Stomach (tissue), 9 donors: ENCODE measurements around the gene IMPDH2. TPM values are rescaled to one million over a fixed set of nuclear protein-coding genes. Genes with fewer than 3 reads are reported as not detected.

Source experiments
- DNase-seq, 2 donors: peaks; one replicate each; pipeline versions ENCODE4 v3.0.0 to v3.0.0-alpha.2; 2013 to 2019
- H3K27ac ChIP-seq, 5 donors: fragments of 200-600 bp in 4 of 5; sonication (generic) in 4 of 5; one replicate each; pipeline ENCODE4 v1.5.1; 2013 to 2019; ENCODE audit warnings: mild to moderate bottlenecking in 1 of 5, moderate library complexity in 1 of 5
- H3K27me3 ChIP-seq, 3 donors: fragments of 200-600 bp; sonication (generic); one replicate each; pipeline ENCODE4 v1.5.1; 2017 to 2019; ENCODE audit warnings: mixed run types in 1 of 3
- H3K36me3 ChIP-seq, 4 donors: fragments of 200-600 bp; sonication (generic); 1 replicate in 3 of 4; 2 replicates in 1 of 4; pipeline ENCODE4 v1.5.1; 2016 to 2019
- H3K4me1 ChIP-seq, 4 donors: fragments of 200-600 bp; sonication (generic); one replicate each; pipeline ENCODE4 v1.5.1; 2016 to 2019
- H3K4me3 ChIP-seq, 4 donors: fragments of 200-600 bp; sonication (generic) in 3 of 4; one replicate each; pipeline ENCODE4 v1.5.1; 2016 to 2019; ENCODE audit warnings: mild to moderate bottlenecking in 1 of 4
- H3K9me3 ChIP-seq, 4 donors: fragments of 200-600 bp; sonication (generic); one replicate each; pipeline ENCODE4 v1.5.1; 2016 to 2019
- CTCF ChIP-seq, 7 experiments: fragments of 450-650 bp in 4 of 7; fragments of 200-600 bp in 3 of 7; sonication (generic) in 3 of 7; IDR thresholded peaks; one replicate each; pipeline ENCODE4 v1.5.1; 2016 to 2019; ENCODE audit warnings: antibody characterized with exemption in 7 of 7, control low read depth in 2 of 7, mild to moderate bottlenecking in 1 of 7
- EP300 ChIP-seq: sonication (generic); formaldehyde crosslinking; IDR thresholded peaks from one replicate; pipeline ENCODE4 v1.6.1; 2017; ENCODE audit warnings: antibody characterized with exemption
- POLR2A ChIP-seq, 4 donors: fragments of 450-650 bp; IDR thresholded peaks; one replicate each; pipeline ENCODE4 v1.6.1; 2016; ENCODE audit warnings: antibody characterized with exemption in 4 of 4, control low read depth in 2 of 4, mild to moderate bottlenecking in 1 of 4, moderate library complexity in 1 of 4
- POLR2AphosphoS5 ChIP-seq, 3 donors: sonication (generic); formaldehyde crosslinking; IDR thresholded peaks; one replicate each; pipeline ENCODE4 v1.6.1; 2016; ENCODE audit warnings: antibody characterized with exemption in 3 of 3
- WGBS, 5 donors: extraction: QIAGEN DNeasy Blood & Tissue Kit in 3 of 5; methylation state at CpG; one replicate each; pipeline versions ENCODE4 v1.1.5 to v1.1.7; 2013 to 2018; 5-methylcytosine and 5-hydroxymethylcytosine counted together
- intact Hi-C: fragments of 100-400 bp; cut with DNase I; formaldehyde crosslinking; loops from one replicate; pipeline ENCODE4 v1.15.1; 2023; ENCODE audit warnings: low total_unique reads
- polyA plus RNA-seq, 3 donors: library from polyadenylated mRNA; stranded (reverse); fragments of 200-250 nt; gene quantifications; one replicate each; pipeline ENCODE4 v1.2.3, GENCODE V29; 2013
- small RNA-seq, 4 donors: library from RNA; depleted of rRNA; stranded (forward); fragments of <200 nt; gene quantifications; one replicate each; pipeline ENCODE3, GENCODE V24; 2016
- total RNA-seq, 5 donors: library from RNA; depleted of rRNA; stranded (reverse); fragments of >200 nt; gene quantifications; one replicate each; pipeline versions ENCODE4 v1.1.0 to v1.2.3, GENCODE V29; 2014 to 2016
- donor health status: healthy with polysubstance abuse.
- donor health status: Bipolar disorder and iron deficiency.
- donor health status: healthy.

Gene IMPDH2
- total and polyA plus RNA-seq, 8 donors = 50.4 to 159 (median 107) TPM

GRCh38 chr3:48982686-48983085 lies 46.5 kb downstream of the IMPDH2 start:
- intact Hi-C loops = no loop called here
- no peaks in the 10 kb centered on the region for H3K9me3 ChIP-seq
- TF ChIP-seq EP300 (no peak), CTCF (IDR thresholded peaks at IDR 0.05) (no peak), POLR2AphosphoS5 (IDR thresholded peaks at IDR 0.05) (no peak), POLR2A (IDR thresholded peaks at IDR 0.05) (no peak)
- peaks cover 67 to 96% (median 93%) of the 10 kb centered on the region in 4 donors for H3K36me3 ChIP-seq
- H3K27ac ChIP-seq = no peak overlapping the region
- no peak for DNase-seq
- H3K4me1 ChIP-seq = peaks cover 0 to 1% (median 0%) of the 10 kb centered on the region in 4 donors
- no peaks in the 10 kb centered on the region for H3K27me3 ChIP-seq
- H3K4me3 ChIP-seq = no peak overlapping the region
- WGBS, 5 donors = 70 to 83% (median 70%) methylated on average over 3 to 5 of the region's 5 CpGs

DNA sequence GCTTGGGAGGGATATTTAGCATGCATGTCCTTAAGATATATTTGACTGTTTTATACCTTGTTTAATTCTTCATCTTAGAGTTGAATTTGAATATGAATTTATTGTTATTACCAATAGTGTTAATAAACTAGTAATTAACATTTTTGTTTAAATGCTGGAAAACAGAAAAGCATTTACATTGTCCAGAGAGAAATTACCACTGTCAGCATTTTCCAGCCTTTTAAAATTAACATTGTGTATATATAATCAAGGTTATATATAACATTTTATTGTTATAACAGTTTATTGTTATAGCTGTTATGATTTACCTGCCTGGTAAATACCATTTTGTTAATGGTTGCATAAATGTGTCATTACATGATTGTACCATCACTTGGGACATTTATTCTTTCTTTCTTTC lies 47.2 kb downstream of the IMPDH2 start:
- intact Hi-C loops = no loop called here
- no peaks in the 10 kb centered on the region for H3K27me3 ChIP-seq
- no peak for DNase-seq
- H3K27ac ChIP-seq = no peak overlapping the region
- no peak overlapping the region for H3K4me3 ChIP-seq
- no peaks in the 10 kb centered on the region for H3K4me1 ChIP-seq
- H3K36me3 ChIP-seq = peaks cover 72 to 100% (median 100%) of the 10 kb centered on the region in 4 donors
- TF ChIP-seq CTCF (IDR thresholded peaks at IDR 0.05) = no peak
- no peak for TF ChIP-seq EP300
- no peak for TF ChIP-seq POLR2AphosphoS5 (IDR thresholded peaks at IDR 0.05)
- TF ChIP-seq POLR2A (IDR thresholded peaks at IDR 0.05) = no peak
- no peaks in the 10 kb centered on the region for H3K9me3 ChIP-seq

DNA sequence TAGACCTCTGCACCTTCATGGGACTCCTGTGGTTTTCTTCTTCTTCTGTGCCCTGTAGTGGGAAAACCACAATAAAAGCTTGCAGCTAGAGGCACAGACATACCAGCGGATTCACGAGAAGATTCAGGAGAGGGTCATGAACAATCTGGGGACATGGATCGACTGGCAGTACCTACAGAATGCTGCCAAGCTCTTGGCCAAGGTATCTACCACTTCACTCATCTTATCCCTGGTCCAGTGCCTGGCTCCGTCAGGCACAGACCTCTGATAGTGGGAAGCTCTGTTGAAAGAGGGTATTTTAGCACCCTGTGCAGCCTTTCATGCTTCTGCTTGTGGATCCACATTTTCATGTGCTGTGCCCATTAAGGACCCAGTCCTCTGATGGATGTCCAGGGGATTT lies 48.9 kb downstream of the IMPDH2 start:
- no peak for DNase-seq
- H3K27ac ChIP-seq = no peak overlapping the region
- H3K27me3 ChIP-seq = no peaks in the 10 kb centered on the region
- TF ChIP-seq POLR2A (IDR thresholded peaks at IDR 0.05) = no peak
- TF ChIP-seq POLR2AphosphoS5 (IDR thresholded peaks at IDR 0.05) = no peak
- no peak for TF ChIP-seq CTCF (IDR thresholded peaks at IDR 0.05)
- TF ChIP-seq EP300 = no peak
- 85 to 92% (median 92%) methylated on average over 4 of the region's 4 CpGs for WGBS, 5 donors
- H3K9me3 ChIP-seq = no peaks in the 10 kb centered on the region
- peaks cover 90 to 100% (median 100%) of the 10 kb centered on the region in 4 donors for H3K36me3 ChIP-seq
- no peaks in the 10 kb centered on the region for H3K4me1 ChIP-seq
- H3K4me3 ChIP-seq = no peak overlapping the region
- intact Hi-C loops = no loop called here

DNA sequence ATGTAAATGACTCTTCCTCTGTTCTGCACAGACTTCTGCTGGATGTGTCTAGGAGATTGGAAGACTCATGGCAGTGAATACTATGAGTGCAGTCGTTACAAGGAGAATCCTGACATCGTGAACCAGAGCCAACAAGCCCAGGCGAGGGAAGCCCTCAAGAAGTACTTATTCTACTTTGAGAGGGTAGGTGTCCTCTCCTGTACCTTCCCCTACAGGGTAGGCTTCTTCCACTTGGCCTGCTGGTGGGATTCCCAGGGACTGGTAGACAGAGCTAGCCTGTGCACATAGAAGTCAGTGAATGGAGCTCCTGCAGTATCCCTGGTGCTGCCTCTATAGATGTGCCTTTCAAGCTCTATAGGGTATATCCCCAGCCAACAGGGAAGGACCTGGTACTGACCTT lies 49.7 kb downstream of the IMPDH2 start:
- 94 to 100% (median 96%) methylated on average over 3 of the region's 3 CpGs for whole genome bisulfite sequencing, 5 donors
- TF ChIP-seq POLR2A (IDR thresholded peaks at IDR 0.05) = no peak
- TF ChIP-seq CTCF (IDR thresholded peaks at IDR 0.05) = no peak
- no peak for TF ChIP-seq EP300
- no peak for TF ChIP-seq POLR2AphosphoS5 (IDR thresholded peaks at IDR 0.05)
- intact Hi-C loops = no loop called here
- no peak overlapping the region for H3K27ac ChIP-seq
- no peak for DNase-seq
- H3K9me3 ChIP-seq = no peaks in the 10 kb centered on the region
- peaks cover 91 to 100% (median 100%) of the 10 kb centered on the region in 4 donors for H3K36me3 ChIP-seq
- no peak overlapping the region for H3K4me3 ChIP-seq
- no peaks in the 10 kb centered on the region for H3K27me3 ChIP-seq
- H3K4me1 ChIP-seq = no peaks in the 10 kb centered on the region

Small RNA genes within 50 kb of the gene (small RNA-seq; reads per million reads assigned to genes)
- 5,810 to 8,763 (median 7,131) reads per million in 4 donors for gene MIR191
- 16.3 to 61.9 (median 44.0) reads per million in 4 donors for gene MIR425

Other genes with a start within 250 kb of the IMPDH2 start
- 10 to 100 TPM; 12.1 to 65.9 (median 47.3) TPM for gene PRKAR2A, start 181.5 kb downstream of the IMPDH2 start, total RNA-seq
- gene PRKAR2A, start 181.5 kb downstream of the IMPDH2 start, polyA plus RNA-seq = 10 to 100 TPM in 1 of 3 donors, 1 to 10 TPM in 2; 6.9 to 11.0 (median 9.2) TPM
- gene SLC25A20, start 130.5 kb downstream of the IMPDH2 start, total RNA-seq = 100 to 1,000 TPM in 1 of 5 donors, 10 to 100 TPM in 3, 1 to 10 TPM in 1; 7.5 to 142 (median 18.8) TPM
- 10 to 100 TPM in 2 of 3 donors, 1 to 10 TPM in 1; 7.7 to 24.1 (median 17.9) TPM for gene SLC25A20, start 130.5 kb downstream of the IMPDH2 start, polyA plus RNA-seq
- gene ARIH2, start 110.6 kb downstream of the IMPDH2 start, total RNA-seq = 100 to 1,000 TPM in 3 of 5 donors, 10 to 100 TPM in 2; 29.8 to 202 (median 130) TPM
- gene ARIH2, start 110.6 kb downstream of the IMPDH2 start, polyA plus RNA-seq = 10 to 100 TPM; 30.0 to 51.9 (median 40.2) TPM
- 100 to 1,000 TPM in 3 of 5 donors, 10 to 100 TPM in 2; 34.0 to 383 (median 158) TPM for gene P4HTM, start 39.2 kb downstream of the IMPDH2 start, total RNA-seq
- gene P4HTM, start 39.2 kb downstream of the IMPDH2 start, polyA plus RNA-seq = 10 to 100 TPM; 19.1 to 49.2 (median 21.2) TPM
- 100 to 1,000 TPM in 4 of 5 donors, 10 to 100 TPM in 1; 51.6 to 184 (median 151) TPM for gene WDR6, start 22.0 kb downstream of the IMPDH2 start, total RNA-seq
- 100 to 1,000 TPM in 1 of 3 donors, 10 to 100 TPM in 2; 59.4 to 133 (median 65.3) TPM for gene WDR6, start 22.0 kb downstream of the IMPDH2 start, polyA plus RNA-seq
- gene DALRD3, start 10.8 kb downstream of the IMPDH2 start, total RNA-seq = 10 to 100 TPM in 4 of 5 donors, 1 to 10 TPM in 1; 2.3 to 74.1 (median 47.1) TPM
- 10 to 100 TPM; 34.9 to 41.4 (median 35.0) TPM for gene DALRD3, start 10.8 kb downstream of the IMPDH2 start, polyA plus RNA-seq
- gene NDUFAF3, start 7.3 kb downstream of the IMPDH2 start, total RNA-seq = 10 to 100 TPM; 41.3 to 74.8 (median 44.9) TPM
- 100 to 1,000 TPM in 1 of 3 donors, 10 to 100 TPM in 2; 93.3 to 105 (median 94.2) TPM for gene NDUFAF3, start 7.3 kb downstream of the IMPDH2 start, polyA plus RNA-seq
- 100 to 1,000 TPM in 1 of 5 donors, 10 to 100 TPM in 4; 27.2 to 105 (median 63.4) TPM for gene QRICH1, start 64.7 kb upstream of the IMPDH2 start, total RNA-seq
- gene QRICH1, start 64.7 kb upstream of the IMPDH2 start, polyA plus RNA-seq = 10 to 100 TPM; 16.1 to 29.7 (median 19.4) TPM
- 100 to 1,000 TPM; 151 to 418 (median 217) TPM for gene QARS1, start 75.4 kb upstream of the IMPDH2 start, total RNA-seq
- gene QARS1, start 75.4 kb upstream of the IMPDH2 start, polyA plus RNA-seq = 100 to 1,000 TPM; 241 to 303 (median 265) TPM
- gene USP19, start 91.4 kb upstream of the IMPDH2 start, total RNA-seq = 10 to 100 TPM; 21.6 to 77.2 (median 57.1) TPM
- 10 to 100 TPM; 15.6 to 16.6 (median 15.7) TPM for gene USP19, start 91.4 kb upstream of the IMPDH2 start, polyA plus RNA-seq
- gene LAMB2, start 103.7 kb upstream of the IMPDH2 start, total RNA-seq = 100 to 1,000 TPM; 195 to 578 (median 552) TPM
- gene LAMB2, start 103.7 kb upstream of the IMPDH2 start, polyA plus RNA-seq = 100 to 1,000 TPM; 198 to 333 (median 200) TPM
- gene CCDC71, start 136.9 kb upstream of the IMPDH2 start, total RNA-seq = 10 to 100 TPM in 3 of 5 donors, 1 to 10 TPM in 2; 2.3 to 22.6 (median 12.9) TPM
- 10 to 100 TPM; 11.4 to 15.6 (median 12.6) TPM for gene CCDC71, start 136.9 kb upstream of the IMPDH2 start, polyA plus RNA-seq
- 10 to 100 TPM; 11.6 to 41.1 (median 20.6) TPM for gene KLHDC8B, start 142.2 kb upstream of the IMPDH2 start, total RNA-seq
- gene KLHDC8B, start 142.2 kb upstream of the IMPDH2 start, polyA plus RNA-seq = 10 to 100 TPM; 15.2 to 37.7 (median 17.6) TPM
- 10 to 100 TPM in 1 of 5 donors, 1 to 10 TPM in 4; 2.7 to 32.7 (median 3.9) TPM for gene C3orf62, start 247.8 kb upstream of the IMPDH2 start, total RNA-seq
- 1 to 10 TPM; 1.7 to 7.6 (median 2.5) TPM for gene C3orf62, start 247.8 kb upstream of the IMPDH2 start, polyA plus RNA-seq